NCI-H345 (cell line): Measurements from ENCODE around the gene DNAL4.
A peak's percentile ranks its signal among the peaks of the same experiment; 100 is the strongest.

Source experiments
- DNase-seq: peaks from one replicate; lab custom pipeline; 2025; lab: John Stamatoyannopoulos, UW

DNAL4 gene

DNA sequence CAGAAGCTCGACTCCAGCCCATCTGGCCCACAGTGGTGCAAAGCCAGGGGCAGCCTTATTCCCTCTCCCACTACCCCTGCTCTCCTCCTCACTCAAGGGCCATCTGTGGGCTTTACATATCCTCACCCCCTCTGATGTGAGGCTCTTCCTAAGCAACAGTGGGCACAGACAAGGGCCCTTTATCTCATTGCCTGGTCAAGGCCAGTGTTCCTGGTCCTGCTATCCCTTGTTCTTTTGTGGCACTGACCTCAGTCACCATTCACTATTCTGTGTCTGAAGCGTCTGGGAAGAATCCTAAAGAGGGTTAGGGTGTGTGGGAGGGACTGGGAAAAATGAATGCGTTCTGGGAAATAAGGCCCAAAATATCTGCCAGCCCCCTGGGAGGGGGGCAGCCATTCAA lies 7.3 kb downstream of the DNAL4 start:
- DNase-seq, result no peak

DNA sequence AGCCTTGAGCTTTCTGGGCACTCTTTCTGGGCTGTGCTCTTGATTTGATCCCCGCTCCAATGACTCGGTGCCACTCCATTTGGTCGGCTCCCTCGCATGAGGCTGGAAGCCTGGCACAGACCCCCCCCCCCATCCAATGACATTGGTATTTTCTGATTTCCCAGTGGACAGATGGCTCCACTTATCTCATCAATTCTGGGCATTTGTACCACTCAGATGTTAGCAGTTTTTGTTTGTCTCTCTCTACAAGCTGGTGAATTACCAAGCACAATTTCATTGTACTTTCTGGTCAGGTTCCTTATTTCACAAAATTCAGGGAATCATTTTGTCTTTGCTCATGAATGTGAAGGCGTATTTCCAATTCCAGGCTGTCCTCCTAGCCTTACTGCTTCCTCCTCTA lies 9.1 kb downstream of the DNAL4 start:
- DNase-seq, result no peak

DNA sequence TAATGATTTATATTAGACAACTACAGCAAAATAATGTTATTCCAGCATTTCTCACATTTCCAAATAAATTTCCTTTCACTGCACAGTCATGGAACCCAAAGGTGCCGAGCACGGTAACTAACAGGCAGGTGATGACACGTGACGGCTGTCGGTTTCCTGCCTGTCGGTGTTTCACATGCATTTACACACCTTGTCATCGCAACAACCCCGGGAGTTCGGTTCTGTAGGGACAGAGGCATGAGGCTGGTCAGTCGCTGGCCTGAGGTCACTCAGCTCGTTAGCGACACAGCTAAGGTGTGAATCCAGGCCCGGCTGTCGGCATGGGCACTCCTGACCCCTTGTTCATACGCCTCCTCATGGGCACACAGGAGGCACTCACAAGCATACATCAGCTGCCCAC lies 9.9 kb downstream of the DNAL4 start:
- no peak for DNase-seq

DNA sequence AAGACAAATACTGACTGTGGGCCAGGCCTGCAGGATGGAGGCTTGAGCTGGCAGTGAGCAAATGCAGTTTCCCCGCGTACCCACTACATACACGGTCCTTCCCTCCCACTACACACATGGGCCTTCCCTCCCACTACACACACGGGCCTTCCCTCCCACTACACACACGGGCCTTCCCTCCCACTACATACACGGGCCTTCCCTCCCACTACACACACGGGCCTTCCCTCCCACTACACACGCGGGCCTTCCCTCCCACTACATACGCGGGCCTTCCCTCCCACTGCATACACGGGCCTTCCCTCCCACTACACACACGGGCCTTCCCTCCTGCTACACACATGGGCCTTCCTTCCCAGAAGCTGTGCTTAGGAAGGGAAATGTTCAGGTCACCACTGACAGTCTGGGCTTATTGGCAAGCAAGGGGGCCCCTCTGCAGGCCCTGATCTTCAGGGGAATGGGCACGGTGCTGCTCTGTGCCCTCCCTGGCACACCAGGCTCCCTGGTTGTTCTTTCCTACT lies 10.8 kb downstream of the DNAL4 start:
- no peak for DNase-seq

DNA sequence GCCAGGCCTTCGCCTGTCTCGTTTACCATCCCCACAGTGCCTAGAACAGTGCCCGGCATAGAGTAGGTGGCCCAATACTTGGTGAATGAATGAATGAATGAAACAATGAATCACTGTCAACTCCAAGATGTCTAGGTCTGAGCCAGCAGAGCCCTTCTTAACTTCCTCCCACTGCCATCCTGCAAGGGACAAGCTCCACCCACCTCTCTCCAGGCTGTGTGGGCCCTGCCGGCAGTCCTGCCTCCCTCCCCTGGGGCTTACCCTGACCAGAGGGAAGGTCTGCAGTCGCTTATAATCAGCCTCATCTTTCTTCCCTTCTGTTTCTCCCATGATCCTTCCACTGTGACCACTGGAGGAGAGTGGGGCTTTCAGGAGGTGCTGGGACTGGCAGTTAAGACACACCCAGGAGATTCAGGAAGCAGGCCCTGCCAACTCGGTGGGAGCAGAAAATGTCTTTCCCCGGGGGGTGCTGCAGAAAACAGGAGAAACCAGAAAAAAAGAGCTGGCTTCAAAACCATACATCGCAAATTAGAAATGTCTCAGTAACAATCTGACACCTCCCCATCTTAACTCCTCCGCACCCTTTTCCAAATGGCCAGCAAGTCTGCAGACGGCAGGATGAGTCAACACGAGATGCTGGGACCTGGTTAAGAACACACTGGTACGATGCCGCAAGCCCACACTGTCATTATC lies 11.4 kb downstream of the DNAL4 start:
- no peak for DNase-seq

DNA sequence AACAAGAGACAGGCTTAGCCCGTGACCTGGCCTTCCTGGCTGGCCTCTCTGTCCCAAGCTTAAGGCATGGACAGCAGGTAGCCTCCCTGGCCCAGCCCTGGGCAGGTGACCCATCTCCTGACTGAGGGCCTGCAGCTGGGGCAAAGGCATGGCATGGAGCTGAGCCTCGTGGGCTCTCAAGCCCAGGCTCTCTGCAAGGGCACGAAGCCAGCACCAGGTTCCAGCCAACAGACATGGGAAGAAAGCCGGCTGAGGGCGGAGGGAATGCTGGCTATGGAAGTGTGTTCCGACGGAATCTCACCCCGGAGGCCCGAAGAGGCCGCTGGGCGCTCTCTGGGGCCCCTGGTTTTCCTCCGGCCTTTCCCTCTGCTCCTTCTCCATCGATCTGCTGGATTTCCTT lies 12.9 kb downstream of the DNAL4 start:
- no peak for DNase-seq

DNA sequence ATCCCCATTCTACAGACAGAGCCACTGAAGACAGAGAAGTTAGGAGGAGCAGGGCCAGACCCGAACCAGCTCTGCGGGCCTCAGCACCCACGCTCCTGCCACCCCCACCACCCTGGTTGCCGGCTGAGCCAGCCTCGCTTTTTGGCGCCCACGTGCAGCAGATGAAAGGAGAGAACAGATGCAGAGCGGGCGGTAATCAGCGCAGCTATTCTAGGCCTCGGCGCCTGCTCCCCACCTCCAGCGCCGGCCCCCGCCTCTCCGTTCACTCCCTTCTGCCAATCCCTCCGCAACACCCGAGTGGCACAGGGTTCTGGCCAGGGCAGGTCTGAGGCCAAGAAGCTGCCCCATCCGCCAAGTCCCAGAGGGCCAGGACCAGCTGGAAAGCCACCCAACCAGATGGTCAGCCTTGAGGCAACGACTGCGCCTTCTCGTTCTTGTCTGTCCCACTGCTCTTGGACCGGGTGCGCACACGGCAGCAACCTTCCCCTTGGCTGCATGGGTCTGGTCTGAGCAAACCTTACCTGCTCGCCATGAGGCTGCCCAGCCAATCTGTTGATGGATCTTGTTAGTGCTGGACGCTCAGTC lies 16.8 kb downstream of the DNAL4 start:
- DNase-seq, result no peak

DNA sequence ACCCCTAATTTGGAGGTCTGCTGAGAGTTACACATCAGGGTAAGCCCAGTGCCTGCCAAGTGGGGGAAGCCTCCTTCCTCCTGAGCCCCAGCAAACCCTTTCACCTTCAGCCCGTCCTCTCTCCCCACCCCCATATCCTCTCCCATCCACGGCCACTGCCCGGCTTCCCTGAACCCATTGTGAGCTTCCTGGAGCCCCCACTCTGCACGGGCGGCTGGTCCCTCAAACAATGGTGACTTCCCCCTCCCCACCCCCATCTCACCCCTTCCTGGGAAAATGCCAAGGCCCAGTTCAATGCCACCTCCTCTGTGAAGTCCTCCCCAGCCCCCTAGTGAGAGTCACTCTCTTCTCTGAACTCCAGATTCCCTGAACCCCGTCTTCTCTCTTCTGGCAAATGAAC lies 17.9 kb downstream of the DNAL4 start:
- no peak for DNase-seq

DNA sequence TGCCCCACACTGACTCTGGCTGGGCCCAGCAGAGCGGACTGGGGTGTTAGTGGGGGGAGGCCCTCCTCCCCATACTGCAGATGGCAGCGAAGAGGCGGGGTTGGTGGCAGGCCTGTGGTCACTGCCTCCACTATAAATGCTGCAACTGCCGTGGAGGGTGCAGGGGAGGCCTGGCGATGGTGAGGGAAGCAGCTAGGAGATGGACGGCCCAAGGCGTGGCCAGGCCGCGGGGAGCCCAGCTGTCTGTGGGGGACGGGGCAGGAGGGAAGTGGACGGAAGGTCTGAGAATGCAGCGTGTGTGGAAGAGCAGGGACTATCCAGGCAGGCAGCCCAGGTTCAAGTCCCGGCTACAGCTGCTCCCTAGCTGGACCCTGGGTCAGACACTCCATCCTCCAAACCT lies 18.3 kb downstream of the DNAL4 start:
- DNase-seq, result no peak

DNA sequence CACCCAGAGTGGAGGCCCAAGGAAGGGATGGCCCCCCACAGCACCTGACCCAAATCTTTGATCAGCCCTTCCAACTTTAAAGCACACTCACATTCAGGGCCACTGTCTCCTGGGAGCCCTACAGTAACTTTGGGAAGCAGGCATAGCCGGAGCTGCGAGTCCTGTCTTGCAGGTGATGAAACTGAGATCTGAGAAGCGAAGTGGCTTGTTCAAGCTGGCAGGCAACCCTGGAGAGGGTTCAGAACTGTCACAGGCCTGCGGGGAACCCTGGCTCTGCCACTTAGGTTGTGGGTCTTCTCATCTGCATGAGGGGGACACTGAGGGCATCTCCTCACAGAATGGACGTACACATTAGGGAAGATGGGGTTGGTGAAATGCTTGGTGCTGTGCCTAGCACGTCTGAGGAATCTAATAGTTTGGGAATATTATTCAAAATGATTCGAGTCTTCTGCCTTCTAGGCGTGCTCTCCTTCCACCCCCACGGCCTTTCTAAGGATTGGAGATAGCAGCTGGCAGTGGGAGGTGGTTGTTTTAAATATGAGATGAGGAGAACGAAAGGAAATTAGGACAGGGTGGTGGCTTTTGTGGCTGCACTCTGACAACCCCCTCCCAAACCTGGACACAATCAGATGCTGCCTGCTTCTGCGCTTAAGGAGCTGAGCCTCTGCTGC lies 19.3 kb downstream of the DNAL4 start:
- DNase-seq, result no peak

DNA sequence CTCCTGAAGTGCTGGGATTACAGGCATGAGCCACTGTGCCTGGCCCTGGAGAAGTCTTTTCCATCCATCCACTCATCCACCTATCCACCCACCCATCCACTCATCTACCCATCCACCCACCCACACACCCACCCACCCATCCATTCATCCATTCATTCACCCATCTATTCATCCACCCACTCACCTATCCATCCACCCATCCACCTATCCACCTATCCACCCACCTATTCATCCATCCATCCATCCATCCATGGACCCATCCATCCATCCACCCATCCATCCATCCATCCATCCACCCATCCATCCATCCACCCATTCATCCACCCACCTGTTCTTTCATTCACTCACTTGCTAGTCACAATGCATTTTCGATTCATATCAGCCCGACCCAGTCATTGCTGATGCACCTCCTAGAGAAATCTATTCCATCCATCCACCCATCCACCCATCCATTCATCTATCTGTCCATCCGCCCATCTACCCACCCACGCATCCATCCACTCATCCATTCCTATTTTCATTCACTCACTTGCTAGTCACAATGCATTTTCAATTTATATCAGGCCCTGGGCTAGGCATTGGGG lies 20.5 kb downstream of the DNAL4 start:
- no peak for DNase-seq

DNA sequence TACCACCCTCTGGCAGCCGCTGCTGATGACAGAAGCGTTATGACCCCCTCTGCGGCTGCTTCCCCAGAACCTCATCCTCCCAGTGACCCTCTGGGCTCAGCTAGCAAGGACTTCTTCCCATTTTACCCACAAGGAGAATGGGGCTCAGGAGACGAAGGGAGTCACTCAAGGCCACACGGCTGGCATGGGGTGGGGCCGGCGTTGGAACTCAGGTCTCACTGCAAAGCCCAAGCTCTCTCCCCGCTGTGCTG lies 21.4 kb downstream of the DNAL4 start:
- DNase-seq, result no peak

DNA sequence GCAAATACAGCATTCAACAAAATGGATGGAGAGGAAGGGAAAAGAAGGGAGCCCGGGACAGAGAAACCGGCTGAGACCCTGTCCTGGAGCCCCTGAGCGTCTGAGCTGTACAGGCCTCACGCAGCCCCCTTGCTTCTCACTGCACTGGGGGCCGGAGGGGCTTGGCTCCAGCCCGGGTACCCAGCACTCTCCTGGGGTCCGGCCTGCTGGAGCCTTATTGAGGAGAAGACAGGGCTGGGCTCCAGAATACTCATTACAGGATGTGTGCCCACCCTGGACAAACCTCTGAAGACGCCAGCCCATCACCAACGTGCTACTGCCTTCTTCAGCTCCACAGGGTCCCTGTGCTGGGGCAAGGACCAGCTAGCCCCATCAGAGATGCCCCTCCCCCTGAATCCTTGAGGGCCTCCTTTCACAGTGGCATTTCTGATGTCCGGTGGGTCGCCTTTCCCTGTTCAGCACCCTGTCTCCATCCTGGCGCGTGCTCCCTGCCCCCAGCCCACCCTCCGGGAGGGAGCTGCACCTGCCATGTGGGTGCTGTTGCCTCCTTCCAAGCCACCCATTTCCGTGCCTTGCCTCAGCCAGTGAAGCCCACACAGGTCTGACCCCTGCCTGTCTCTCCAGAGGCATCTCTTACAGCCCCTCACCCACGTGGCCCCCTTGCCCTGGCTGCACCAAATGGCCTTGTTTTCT lies 23.5 kb downstream of the DNAL4 start:
- DNase-seq, result no peak

DNA sequence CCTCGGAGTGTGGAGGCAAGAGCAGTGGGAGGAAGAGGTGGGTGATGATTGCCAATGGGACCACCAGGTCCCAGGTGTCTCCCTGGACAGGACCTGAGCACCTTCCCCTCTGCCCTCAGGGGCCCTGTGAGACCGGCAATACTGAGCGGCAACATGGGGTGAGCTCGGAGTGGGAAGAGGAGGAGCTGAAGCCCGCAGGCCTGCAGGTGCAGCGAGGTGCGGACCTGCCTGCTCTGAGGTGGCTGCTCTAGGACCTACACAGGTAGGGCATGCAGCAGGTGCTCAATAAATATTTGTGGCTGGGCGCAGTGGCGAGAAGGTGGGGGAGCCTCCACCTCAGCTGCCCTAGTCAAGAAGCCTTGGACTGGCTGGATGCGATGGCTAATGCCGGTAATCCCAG lies 25.9 kb downstream of the DNAL4 start:
- DNase-seq, result no peak

DNA sequence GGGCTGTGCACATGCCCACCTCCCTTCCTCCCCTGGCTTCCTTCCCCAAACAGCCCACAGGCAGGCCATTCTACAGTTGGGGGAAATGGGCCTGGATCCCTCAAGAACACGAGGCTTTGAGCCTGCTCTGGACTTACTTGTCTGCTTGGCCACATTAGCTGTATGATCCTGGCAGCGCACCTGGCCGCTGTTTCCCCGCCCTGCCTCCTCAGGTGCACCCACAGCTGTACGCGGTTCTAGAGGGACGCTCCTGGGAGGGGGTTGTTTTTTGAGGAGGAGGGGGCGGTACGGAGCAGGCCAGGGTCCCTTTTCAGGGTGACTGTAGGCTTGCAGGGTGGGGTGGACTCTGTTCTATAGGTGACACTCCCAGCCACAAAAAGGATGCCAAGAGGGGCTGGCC lies 26.6 kb downstream of the DNAL4 start:
- no peak for DNase-seq

DNA sequence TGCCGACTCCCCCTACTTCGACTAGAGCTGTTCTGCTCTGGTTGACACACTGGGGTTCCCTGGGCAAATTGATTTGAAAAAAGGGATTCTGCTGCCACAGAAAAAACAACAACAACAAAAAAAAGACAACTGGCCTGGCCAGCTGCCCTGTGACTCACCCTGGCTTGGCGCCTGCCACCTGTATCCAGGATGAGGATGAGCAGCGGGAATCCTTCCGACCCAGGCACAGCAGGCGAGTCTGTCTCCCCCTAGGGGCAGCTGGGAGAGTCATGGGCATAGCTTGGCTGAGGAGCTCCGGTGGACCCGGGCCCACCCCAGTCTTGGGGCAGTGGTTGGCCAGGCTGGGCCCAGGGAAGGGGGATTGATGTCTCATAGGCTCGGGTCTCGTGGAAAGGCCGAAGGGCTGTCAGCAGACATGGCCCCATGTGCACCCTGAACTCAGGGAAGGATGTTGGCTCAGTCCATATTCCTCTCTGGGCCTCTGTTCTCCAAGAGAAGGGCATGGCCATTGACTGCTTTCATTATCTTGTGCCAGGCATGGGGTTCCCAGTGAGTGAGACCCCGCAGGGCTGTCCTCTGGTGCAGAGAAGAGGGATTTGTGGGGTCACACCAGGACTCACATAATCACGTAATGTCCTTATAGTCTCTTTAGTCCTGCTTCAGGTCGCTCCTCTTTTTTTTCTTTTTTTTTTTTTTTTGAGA lies 27.7 kb downstream of the DNAL4 start:
- DNase-seq, result peak; percentile 20

DNA sequence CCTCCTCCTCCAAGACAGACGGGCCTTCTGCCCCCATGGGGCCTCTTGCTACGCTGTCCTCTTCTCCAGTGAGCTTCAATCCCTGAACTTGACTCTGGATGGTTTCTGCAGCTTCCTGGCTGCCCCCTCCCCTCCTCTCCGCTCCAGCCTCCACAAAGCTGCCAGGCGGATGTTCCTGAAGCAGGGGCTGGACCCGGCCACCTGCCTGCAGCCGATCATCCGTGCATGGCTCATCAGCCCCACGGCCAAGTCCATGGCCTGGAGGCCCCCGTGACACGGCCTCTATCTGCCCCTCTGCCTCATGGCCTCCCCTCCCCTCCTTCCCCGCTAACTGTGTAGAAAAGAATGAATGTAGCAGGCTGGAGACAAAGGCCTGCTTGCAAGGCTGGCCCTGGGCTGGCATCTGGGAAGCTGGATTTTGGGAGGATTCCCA lies 31.4 kb downstream of the DNAL4 start:
- no peak for DNase-seq

DNA sequence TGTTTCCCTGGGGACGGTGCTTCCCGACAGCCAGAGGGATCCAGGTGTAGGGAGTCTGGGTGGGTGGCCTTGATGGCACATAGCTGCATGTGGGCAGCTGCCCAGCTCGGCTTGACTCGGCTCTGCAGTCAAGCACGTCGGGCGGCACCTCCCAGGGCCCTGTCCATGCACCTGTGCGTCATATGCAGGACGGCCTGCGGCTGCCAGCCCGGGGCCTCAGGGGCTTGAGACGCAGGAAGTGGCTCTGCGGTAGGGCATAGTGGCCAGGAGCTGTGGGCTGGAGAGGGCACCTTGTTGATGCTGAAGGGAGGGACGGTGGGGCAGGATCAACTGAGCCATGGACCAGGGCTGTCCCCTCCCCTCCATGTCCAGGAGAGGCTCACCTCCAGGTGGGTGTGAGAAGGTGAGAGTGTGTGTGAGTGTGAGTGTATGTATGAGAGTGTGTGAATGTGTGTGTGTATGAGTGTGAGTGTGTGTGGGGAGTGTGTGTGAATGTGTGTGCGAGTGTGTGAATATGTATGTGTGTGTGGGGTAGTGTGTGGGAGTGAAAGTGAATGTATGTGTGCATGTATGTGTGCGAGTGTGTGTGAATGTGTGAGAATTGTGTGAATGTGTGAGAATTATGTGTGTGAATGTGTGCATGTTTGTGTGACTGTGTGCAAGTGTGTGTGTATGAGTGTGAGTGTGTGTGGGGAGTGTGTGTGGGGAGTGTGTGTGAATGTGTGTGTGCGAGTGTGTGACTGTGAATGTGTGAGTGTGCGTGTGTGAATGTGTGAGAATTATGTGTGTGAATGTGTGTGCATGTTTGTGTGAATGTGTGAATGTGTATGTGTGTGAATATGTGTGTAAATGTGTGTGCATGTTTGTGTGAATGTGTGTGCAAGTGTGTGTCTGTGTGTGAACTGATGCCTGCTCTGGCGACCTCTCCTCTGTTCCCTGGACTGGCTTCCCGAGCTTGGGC lies 32.5 kb downstream of the DNAL4 start:
- peak; percentile 34 for DNase-seq

DNA sequence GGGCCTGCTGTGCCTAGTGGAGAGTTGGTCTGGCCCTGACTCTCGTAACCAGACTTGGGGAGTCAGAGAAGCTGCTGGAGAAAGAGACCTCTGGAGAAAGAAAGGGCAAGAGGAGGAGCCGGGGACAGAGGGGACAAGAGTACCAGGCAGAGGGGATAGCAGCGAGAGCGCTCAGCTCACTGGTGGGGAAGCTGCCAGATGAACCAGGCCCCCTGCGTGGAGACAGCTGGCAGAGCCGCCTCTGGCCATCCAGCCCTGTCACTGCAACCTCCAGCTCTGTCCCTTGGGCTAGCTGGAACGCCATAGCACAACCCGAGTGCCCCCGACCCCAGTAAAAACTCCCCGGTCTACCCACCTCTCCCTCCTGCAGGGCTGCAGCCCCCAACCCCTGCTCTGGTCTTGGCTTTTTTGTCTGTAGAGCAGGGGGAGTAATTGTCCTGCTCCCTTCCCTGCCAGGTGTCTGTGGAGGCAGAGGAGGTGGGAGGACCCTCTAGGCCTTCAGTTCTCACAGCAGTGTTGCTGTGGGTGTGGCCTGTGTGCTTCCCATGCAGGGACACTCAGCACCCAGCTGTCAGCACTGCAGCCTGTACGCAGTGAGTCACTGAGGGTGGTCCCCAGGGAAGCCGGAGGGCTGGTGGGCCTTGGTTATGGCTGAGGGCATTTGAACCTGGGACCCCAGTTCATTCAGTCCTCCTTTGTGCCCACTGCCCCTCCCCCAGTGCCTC lies 33.3 kb downstream of the DNAL4 start:
- DNase-seq, result peak; percentile 74

DNA sequence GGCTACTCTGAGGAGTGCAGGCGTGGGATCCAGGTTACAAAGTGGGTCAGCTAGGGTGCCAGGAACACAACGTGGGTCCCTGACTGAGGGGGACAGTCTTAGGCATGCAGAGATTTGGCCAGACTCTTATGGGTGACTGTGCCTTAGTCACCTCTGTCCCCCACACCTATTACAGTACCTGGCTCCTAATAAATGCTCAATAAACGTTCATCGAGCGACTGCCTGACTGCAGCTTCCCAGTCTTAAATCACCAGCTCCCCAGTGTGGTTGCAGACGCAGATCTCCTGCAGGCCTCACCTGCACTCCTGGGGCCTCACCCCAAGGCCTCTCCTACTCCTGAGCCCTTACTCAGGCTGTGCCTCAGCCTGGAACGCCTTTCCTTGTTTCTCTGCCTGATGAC lies 34.9 kb downstream of the DNAL4 start:
- DNase-seq, result no peak
